HepG2 (cell line): ENCODE measurements around the gene CYP4F12. TPM values are rescaled to one million over a fixed set of nuclear protein-coding genes. Genes with fewer than 3 reads are reported as not detected.
A peak's percentile ranks its signal among the peaks of the same experiment; 100 is the strongest.

Experiments
- ATAC-seq: fragments of 200-7000 bp; cut with Tn5 transposase; 3 replicates; pipeline ENCODE4 v1.9.1; 2020; ENCODE audit warnings: mild to moderate bottlenecking, moderate library complexity
- BruUV-seq: library from RNA; stranded (reverse); fragments of 400-500 nt; replicated peaks from 2 replicates; lab custom pipeline; 2021; lab: Mats Ljungman, UMichigan
- CTCF ChIA-PET: fragments of 300-600 bp; formaldehyde crosslinking; extraction: SDS; loops from one replicate; lab custom pipeline; 2021; ENCODE audit warnings: low total read pairs, inconsistent platforms, low intra/inter-chr PET ratio; lab: Yijun Ruan, JAX
- POLR2A ChIA-PET: fragments of 350-600 bp; sonication (Branson Sonifier 250); formaldehyde crosslinking; loops from one replicate; lab custom pipeline; 2020; ENCODE audit warnings: antibody characterized with exemption, inconsistent platforms; lab: Yijun Ruan, JAX
- DNase-seq: peaks from one replicate; pipeline ENCODE4 v3.0.0-alpha.2; 2015; ENCODE audit warnings: low spot score
- FAIRE-seq: peaks from 3 replicates; lab custom pipeline; 2011; peaks lifted over from hg19 to GRCh38; lab: Jason Lieb, UNC
- H2AFZ ChIP-seq: one replicate; pipeline ENCODE4 v1.6.1; 2011; ENCODE audit warnings: low read length, inconsistent platforms
- H3K27ac ChIP-seq: fragments of 300-600 bp; 3 replicates; pipeline ENCODE4 v1.8.0; 2011; ENCODE audit warnings: mixed run types, mild to moderate bottlenecking, mixed read lengths, low read length, inconsistent platforms; ENCODE audit not compliant: insufficient read depth; ENCODE audit errors: extremely low read length
- H3K27me3 ChIP-seq, 2 experiments: fragments of 200-600 bp in 1 of 2; 2 replicates in 1 of 2; 3 replicates in 1 of 2; pipeline versions ENCODE4 v1.6.0 to v1.8.0; 2011; ENCODE audit warnings: low read length in 2 of 2, mild to moderate bottlenecking in 2 of 2, moderate library complexity in 2 of 2, inconsistent platforms in 1 of 2; ENCODE audit not compliant: insufficient read depth in 2 of 2, control insufficient read depth in 1 of 2
- H3K36me3 ChIP-seq, 2 experiments: fragments of 200-600 bp in 1 of 2; replicated peaks in 1 of 2; 2 replicates in 1 of 2; 3 replicates in 1 of 2; pipeline versions ENCODE4 v1.5.1 to v1.8.0; 2011; ENCODE audit warnings: low read length in 2 of 2, inconsistent platforms in 1 of 2; ENCODE audit not compliant: insufficient read depth in 2 of 2, control insufficient read depth in 1 of 2
- H3K4me1 ChIP-seq: 2 replicates; pipeline ENCODE4 v1.5.1; 2012; ENCODE audit warnings: low read length, inconsistent platforms; ENCODE audit not compliant: insufficient read depth
- H3K4me2 ChIP-seq: 2 replicates; pipeline ENCODE4 v1.6.0; 2011; ENCODE audit warnings: low read depth, low read length, inconsistent platforms
- H3K4me3 ChIP-seq, 3 experiments: fragments of 200-600 bp in 1 of 3; sonication (generic), shearing (Covaris generic) in 1 of 3; replicated peaks in 1 of 3; 2 replicates each; pipeline ENCODE4 v1.5.1; 2011 to 2016; ENCODE audit warnings: low read length in 3 of 3, inconsistent platforms in 2 of 3, low read depth in 2 of 3, mild to moderate bottlenecking in 2 of 3, control low read depth in 1 of 3, mixed read lengths in 1 of 3; ENCODE audit not compliant: insufficient read depth in 1 of 3
- H3K79me2 ChIP-seq: one replicate; pipeline ENCODE4 v1.6.1; 2011; ENCODE audit warnings: low read length, inconsistent platforms; ENCODE audit not compliant: insufficient read depth
- H3K9ac ChIP-seq: 2 replicates; pipeline ENCODE4 v1.6.0; 2011; ENCODE audit warnings: mild to moderate bottlenecking, low read depth, low read length, inconsistent platforms; ENCODE audit not compliant: insufficient read depth
- H3K9me3 ChIP-seq: 2 replicates; pipeline ENCODE4 v1.5.1; 2012; ENCODE audit warnings: mild to moderate bottlenecking, low read length
- H4K20me1 ChIP-seq: 2 replicates; pipeline ENCODE4 v1.6.0; 2011; ENCODE audit warnings: inconsistent platforms, mild to moderate bottlenecking, low read length, moderate library complexity; ENCODE audit not compliant: insufficient read depth
- CTCF ChIP-seq: sonication (generic); formaldehyde crosslinking; IDR thresholded peaks from 2 replicates; pipeline ENCODE4 v1.5.0; 2020; ENCODE audit warnings: mild to moderate bottlenecking, missing genetic modification reagents, moderate library complexity
- PCBP1 ChIP-seq: fragments of 200-400 bp; formaldehyde crosslinking; IDR thresholded peaks from 2 replicates; pipeline ENCODE4 v1.6.1; 2017; ENCODE audit warnings: mild to moderate bottlenecking, low read depth, low read length, borderline replicate concordance
- REST ChIP-seq, 2 experiments: IDR thresholded peaks; 2 replicates each; pipeline ENCODE4 v1.6.1; 2011 to 2012; ENCODE audit warnings: low read length in 2 of 2, borderline replicate concordance in 1 of 2, low read depth in 1 of 2, mild to moderate bottlenecking in 1 of 2, moderate library complexity in 1 of 2
- RNF219 ChIP-seq: sonication (generic); formaldehyde crosslinking; IDR thresholded peaks from 2 replicates; pipeline ENCODE4 v1.5.0; 2020; ENCODE audit warnings: mild to moderate bottlenecking, missing genetic modification reagents
- SMC3 ChIP-seq: IDR thresholded peaks from 2 replicates; pipeline ENCODE4 v1.6.1; 2011; ENCODE audit warnings: low read length, improper control_type of control experiment
- TFDP2 ChIP-seq: sonication (generic); formaldehyde crosslinking; IDR thresholded peaks from 2 replicates; pipeline ENCODE4 v1.4.0; 2020; ENCODE audit warnings: missing genetic modification reagents
- TIGD3 ChIP-seq: sonication (generic); formaldehyde crosslinking; IDR thresholded peaks from 2 replicates; pipeline ENCODE4 v1.5.1; 2020; ENCODE audit warnings: mild to moderate bottlenecking, missing genetic modification reagents, borderline replicate concordance
- YEATS2 ChIP-seq: sonication (generic); formaldehyde crosslinking; IDR thresholded peaks from 2 replicates; pipeline ENCODE4 v1.4.0; 2020; ENCODE audit warnings: missing genetic modification reagents, borderline replicate concordance
- ZNF18 ChIP-seq: sonication (generic); formaldehyde crosslinking; IDR thresholded peaks from 2 replicates; pipeline ENCODE4 v1.8.0; 2022; ENCODE audit warnings: mild to moderate bottlenecking, missing genetic modification reagents; ENCODE audit not compliant: insufficient replicate concordance
- ZNF274 ChIP-seq: sonication (generic); formaldehyde crosslinking; IDR thresholded peaks from 2 replicates; pipeline ENCODE4 v1.5.1; 2020; ENCODE audit warnings: mild to moderate bottlenecking, missing genetic modification reagents
- ZNF563 ChIP-seq: sonication (generic); formaldehyde crosslinking; IDR thresholded peaks from 2 replicates; pipeline ENCODE4 v1.8.0; 2022; ENCODE audit warnings: mild to moderate bottlenecking, moderate library complexity, missing genetic modification reagents
- WGBS: methylation state at CpG from one replicate; pipeline ENCODE4 v1.1.6; 2017; ENCODE audit warnings: low lambda C conversion rate; 5-methylcytosine and 5-hydroxymethylcytosine counted together
- in situ Hi-C: cut with HindIII; loops from 2 replicates; pipeline ENCODE4 v1.10.0; 2017; ENCODE audit warnings: low pct_unique_long_range_greater_than_20kb; ENCODE audit not compliant: extremely low pct_ligation_motif_present
- intact Hi-C: fragments of 100-400 bp; cut with micrococcal nuclease; formaldehyde crosslinking; loops from one replicate; pipeline ENCODE4 v1.10.0; 2022; ENCODE audit not compliant: unreplicated experiment
- polyA plus RNA-seq, 8 experiments: library from polyadenylated mRNA; depleted of rRNA in 3 of 8; stranded (reverse) in 7 of 8; unstranded in 1 of 8; fragments of >200 nt; fragmentation: Illumina TruSeq in 4 of 8; extraction: Trizol in 4 of 8; gene quantifications; 2 replicates each; pipeline versions ENCODE4 v1.2.1 to v1.2.3, GENCODE V29; 2011 to 2016; ENCODE audit warnings: low read depth in 4 of 8, missing spikeins in 1 of 8, mixed read lengths in 1 of 8; ENCODE audit not compliant: insufficient read depth in 1 of 8
- total RNA-seq, 5 experiments: library from RNA; depleted of rRNA; stranded (reverse); fragments of >200 nt; fragmentation: Illumina TruSeq; extraction: Trizol; gene quantifications; 2 replicates each; pipeline ENCODE4 v1.2.3, GENCODE V29; 2016; ENCODE audit warnings: low read depth in 1 of 5

CYP4F12 gene
- total and polyA plus RNA-seq, 2 of the 13 experiments (the other 11 are each of a cell fraction or from before 2014, with no cell fraction given) = 29.9 to 30.8 TPM

- Histone ChIP-seq H3K36me3 (peaks cover 0 to 8% of the 10 kb centered on the region in 2 experiments; a peak in 2 of 5 replicates), H2AFZ (no peak overlapping the region), H3K27ac (no peak overlapping the region), H3K4me3 (no peak overlapping the region), H3K9ac (no peak overlapping the region), H3K27me3 (no peaks in the 10 kb centered on the region), H3K79me2 (no peaks in the 10 kb centered on the region), H3K4me2 (no peak overlapping the region), H3K4me1 (no peaks in the 10 kb centered on the region), H4K20me1 (no peaks in the 10 kb centered on the region), H3K9me3 (no peaks in the 10 kb centered on the region)
- CTCF ChIA-PET = no interaction called here
- POLR2A ChIA-PET = interaction anchor here (2.0 kb wide), 1 partner anchor 10 kb away, joined by 6 read pairs; the partner anchor contains the start of gene CYP4F12
- peak; percentile 71 for ATAC-seq
- 92% methylated on average over 4 of the region's 4 CpGs for WGBS
- intact Hi-C loops (no loop called here), in situ Hi-C loops (no loop called here)
- BruUV-seq = no TSS peak
- peak; percentile 15 for DNase-seq
- FAIRE-seq = no peak
- TF ChIP-seq RNF219 (CRISPR knock-in tag) = no peak
- no peak for TF ChIP-seq ZNF18
- TF ChIP-seq PCBP1 = no peak
- peak; percentile 40 for TF ChIP-seq CTCF (CRISPR knock-in tag)
- TF ChIP-seq ZNF563 (CRISPR knock-in tag) = no peak
- TF ChIP-seq TFDP2 = no peak
- no peak for TF ChIP-seq TIGD3 (CRISPR knock-in tag)
- TF ChIP-seq YEATS2 (CRISPR knock-in tag) = no peak
- TF ChIP-seq REST (IDR thresholded peaks at IDR 0.05; ENCODE audit: borderline replicate concordance in 1 of 2, low read depth in 1 of 2, low read length in 2 of 2) = 0 out of 4 replicates have a peak, but pooled peaks of 1 of the 2 experiments have one; percentile 13
- TF ChIP-seq SMC3 = peak; percentile 36; the same call in 1 of the 2 replicates
- TF ChIP-seq ZNF274 (CRISPR knock-in tag) = no peak
Measured at GRCh38 chr19:15663247-15663646, 9.6 kb upstream of the CYP4F12 start.
